ENCODE data around the gene PDIA5. TPM values are rescaled to one million over a fixed set of nuclear protein-coding genes. Genes with fewer than 3 reads are reported as not detected.
A peak's percentile ranks its signal among the peaks of the same experiment; 100 is the strongest.

The PDIA5 gene
- total and polyA plus RNA-seq, 2 of the 4 experiments (the other 2 are of a cell fraction) = 19.4 to 42.0 TPM

- ATAC-seq (ENCODE audit: low read depth) = no peak
- Histone ChIP-seq H3K27ac (ENCODE audit: insufficient read depth, low read length) (no peak overlapping the region), H3K9me3 (ENCODE audit: control insufficient read depth, insufficient read depth, low read length) (no peaks in the 10 kb centered on the region), H2BK20ac (ENCODE audit: low read depth, low read length) (no peak overlapping the region), H3K4me1 (ENCODE audit: control insufficient read depth, insufficient read depth, low read length) (peaks cover 3% of the 10 kb centered on the region; the same call in 1 of the 2 replicates), H3K27me3 (ENCODE audit: control insufficient read depth, insufficient read depth, low read length) (no peaks in the 10 kb centered on the region), H4K20me1 (ENCODE audit: insufficient read depth, low read length) (peaks cover 69% of the 10 kb centered on the region), H3K23ac (ENCODE audit: low read depth, low read length) (no peak overlapping the region), H4K8ac (ENCODE audit: low read depth in 2 of 2, low read length in 2 of 2) (no peak overlapping the region), H3K4me2 (ENCODE audit: low read depth, low read length) (no peak overlapping the region), H3K4me3 (ENCODE audit: insufficient read depth, low read depth, low read length) (no peak overlapping the region), H2BK15ac (ENCODE audit: low read depth, low read length) (no peak overlapping the region), H3K9ac (ENCODE audit: low read depth, low read length) (no peak overlapping the region), H2AK9ac (replicated peaks; ENCODE audit: low read depth, low read length, poor library complexity) (no peak overlapping the region), H3K18ac (ENCODE audit: low read depth, low read length) (no peak overlapping the region), H3K56ac (ENCODE audit: extremely low read depth, insufficient read depth, low read length) (no peak overlapping the region), H2AFZ (replicated peaks; ENCODE audit: low read length, poor library complexity) (no peak overlapping the region), H2BK5ac (ENCODE audit: low read depth, low read length, poor library complexity, severe bottlenecking) (no peak overlapping the region), H3K14ac (replicated peaks; ENCODE audit: low read depth, low read length) (no peak overlapping the region), H3K9me1 (ENCODE audit: insufficient read depth, low read length) (peaks cover 7% of the 10 kb centered on the region), H2AK5ac (ENCODE audit: low read depth, low read length) (no peak overlapping the region), H4K91ac (ENCODE audit: insufficient read depth, low read depth, low read length) (no peak overlapping the region), H3K4ac (ENCODE audit: low read depth, low read length) (no peak overlapping the region), H2BK120ac (ENCODE audit: low read depth, low read length) (no peak overlapping the region), H3K79me1 (ENCODE audit: low read depth in 1 of 2, low read length in 2 of 2) (peaks cover 13 to 52% of the 10 kb centered on the region in 2 experiments; a peak in 3 of 4 replicates), H4K5ac (ENCODE audit: low read depth, low read length) (no peak overlapping the region), H3K36me3 (ENCODE audit: control insufficient read depth, insufficient read depth, low read length) (peaks cover 17% of the 10 kb centered on the region)
- in situ Hi-C loops (cut with MboI; ENCODE audit: low sequenced_read_pairs) = no loop called here
- dilution Hi-C loops (cut with HindIII; ENCODE audit: low sequenced_read_pairs, unreplicated experiment) = no loop called here
- intact Hi-C loops (cut with micrococcal nuclease) = no loop called here
- TF ChIP-seq BHLHE40 (IDR thresholded peaks at IDR 0.05; ENCODE audit: low read depth, low read length) (no peak), USF2 (IDR thresholded peaks at IDR 0.05; ENCODE audit: low read depth, low read length) (no peak), FOS (IDR thresholded peaks at IDR 0.05; ENCODE audit: low read depth, low read length) (no peak), CEBPB (IDR thresholded peaks at IDR 0.05; ENCODE audit: low read depth, low read length) (no peak)
- no TSS peak for BruUV-seq (replicated peaks)
- peak; percentile 41 for DNase-seq
- CTCF ChIA-PET = no interaction called here
- POLR2A ChIA-PET (ENCODE audit: unreplicated experiment) = no interaction called here
- 90% methylated on average over 4 of the region's 12 CpGs; no CpG with 5 or more reads in 1 of the 2 experiments for WGBS, 2 experiments (ENCODE audit: extremely low coverage in 2 of 2, insufficient read length in 1 of 2)
Measured at GRCh38 chr3:123090728-123091531, 24.1 kb downstream of the PDIA5 start.
